ENCODE results near the gene CCDC186. TPM values are rescaled to one million over a fixed set of nuclear protein-coding genes. Genes with fewer than 3 reads are reported as not detected.

The CCDC186 gene
- total and polyA plus RNA-seq, 2 of the 8 experiments (the other 6 are each of a cell fraction or from before 2014, with no cell fraction given) = 3.0 to 30.3 TPM

DNA sequence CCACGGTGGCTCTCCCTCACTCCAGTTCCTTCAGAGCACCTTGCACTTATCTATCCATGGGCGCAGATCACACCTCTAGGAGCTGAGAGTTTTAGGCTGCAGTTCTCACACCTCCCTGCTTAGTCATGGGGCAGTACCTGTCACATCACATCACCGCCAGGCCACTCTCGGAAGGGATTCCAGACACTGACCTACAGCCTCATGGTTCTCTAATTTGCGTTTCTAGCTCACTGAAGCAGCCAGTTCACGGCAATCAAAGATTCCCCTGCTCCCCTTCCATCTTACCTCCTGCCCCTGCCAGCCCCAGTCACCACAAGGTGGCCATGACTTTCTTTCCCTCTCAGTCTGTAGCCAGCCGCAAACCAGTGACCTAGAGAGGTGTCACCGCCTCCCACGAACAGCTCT is 96.2 kb downstream of the CCDC186 start:
- Histone ChIP-seq H4K91ac (replicated peaks; ENCODE audit: insufficient read length, low read length) (no peak overlapping the region), H3K9me3 (ENCODE audit: insufficient read depth in 2 of 2, low read depth in 1 of 2, low read length in 1 of 2) (no peaks in the 10 kb centered on the region), H2AK5ac (ENCODE audit: low read depth, low read length) (no peak overlapping the region), H3K4me2 (ENCODE audit: insufficient read depth in 1 of 2, low read depth in 2 of 2, low read length in 2 of 2) (no peak overlapping the region), H3K4me1 (replicated peaks in 1 of 4; ENCODE audit: control insufficient read depth in 3 of 4, insufficient read depth in 4 of 4, low read length in 3 of 4) (no peaks in the 10 kb centered on the region), H3K23ac (ENCODE audit: insufficient read length) (no peak overlapping the region), H2BK12ac (ENCODE audit: low read depth, low read length) (no peak overlapping the region), H3K9ac (replicated peaks in 1 of 4; ENCODE audit: extremely low read depth in 1 of 4, low read depth in 3 of 4, low read length in 3 of 4) (no peak overlapping the region), H3K36me3 (ENCODE audit: control insufficient read depth in 2 of 4, insufficient read depth in 4 of 4, low read length in 3 of 4) (no peaks in the 10 kb centered on the region), H4K5ac (ENCODE audit: insufficient read length, low read depth, low read length) (no peak overlapping the region), H4K8ac (ENCODE audit: extremely low read depth, insufficient read depth, low read length) (no peak overlapping the region), H3K4ac (replicated peaks; ENCODE audit: insufficient read length, low read depth, low read length) (no peak overlapping the region), H3K56ac (replicated peaks; ENCODE audit: insufficient read length, low read depth, low read length) (no peak overlapping the region), H3K79me2 (ENCODE audit: control insufficient read depth in 1 of 2, insufficient read depth in 2 of 2, low read length in 2 of 2) (no peaks in the 10 kb centered on the region), H3K79me1 (ENCODE audit: low read depth, low read length) (no peaks in the 10 kb centered on the region), H2BK15ac (ENCODE audit: low read length) (no peak overlapping the region), H2BK5ac (ENCODE audit: low read depth, low read length) (no peak overlapping the region), H3K4me3 (ENCODE audit: extremely low read depth in 1 of 4, insufficient read depth in 2 of 4, low read depth in 3 of 4, low read length in 4 of 4) (no peak overlapping the region), H3K27me3 (replicated peaks in 1 of 4; ENCODE audit: control insufficient read depth in 3 of 4, extremely low read depth in 1 of 4, insufficient read depth in 3 of 4, low read length in 3 of 4) (no peaks in the 10 kb centered on the region), H3K27ac (ENCODE audit: low read depth, low read length) (no peak overlapping the region), H3K23me2 (ENCODE audit: low read depth, low read length) (no peaks in the 10 kb centered on the region), H2BK120ac (replicated peaks; ENCODE audit: low read depth, low read length) (no peak overlapping the region), H3K18ac (ENCODE audit: extremely low read depth, low read length) (no peak overlapping the region), H3K14ac (ENCODE audit: insufficient read length) (no peak overlapping the region), H2BK20ac (ENCODE audit: low read length) (no peak overlapping the region), H4K20me1 (replicated peaks in 1 of 2; ENCODE audit: control insufficient read depth in 1 of 2, insufficient read depth in 2 of 2, low read length in 2 of 2) (no peaks in the 10 kb centered on the region), H2AFZ (ENCODE audit: low read length) (peak overlapping the region; percentile 52; the same call in 1 of the 2 replicates)
- ChIA-PET CTCF (ENCODE audit: partially characterized antibody) (interaction anchor here (0.6 to 2.5 kb wide), 13 partner anchors 9 to 149 kb away, joined by 3 to 11 read pairs (median 3); no protein-coding TSS in a partner anchor), POLR2A (ENCODE audit: partially characterized antibody) (no interaction called here)
- 93% methylated on average over 9 of the region's 9 CpGs; no CpG with 5 or more reads in 1 of the 2 experiments for WGBS, 2 experiments (ENCODE audit: extremely low coverage in 1 of 2, insufficient coverage in 1 of 2, insufficient read length in 1 of 2, insufficient replicate concordance in 2 of 2, low coverage in 1 of 2, low lambda C conversion rate in 2 of 2, missing lambda C conversion rate in 1 of 2)
- DNase-seq (ENCODE audit: low read depth in 1 of 2, low spot score in 2 of 2) (peak in 1 of 2 experiments; percentile 46), FAIRE-seq (no peak)
- TF ChIP-seq MAFK (IDR thresholded peaks at IDR 0.05; ENCODE audit: low read depth, low read length) = peak; percentile 53; the same call in 1 of the 2 replicates
- TF ChIP-seq, protein P1, sequence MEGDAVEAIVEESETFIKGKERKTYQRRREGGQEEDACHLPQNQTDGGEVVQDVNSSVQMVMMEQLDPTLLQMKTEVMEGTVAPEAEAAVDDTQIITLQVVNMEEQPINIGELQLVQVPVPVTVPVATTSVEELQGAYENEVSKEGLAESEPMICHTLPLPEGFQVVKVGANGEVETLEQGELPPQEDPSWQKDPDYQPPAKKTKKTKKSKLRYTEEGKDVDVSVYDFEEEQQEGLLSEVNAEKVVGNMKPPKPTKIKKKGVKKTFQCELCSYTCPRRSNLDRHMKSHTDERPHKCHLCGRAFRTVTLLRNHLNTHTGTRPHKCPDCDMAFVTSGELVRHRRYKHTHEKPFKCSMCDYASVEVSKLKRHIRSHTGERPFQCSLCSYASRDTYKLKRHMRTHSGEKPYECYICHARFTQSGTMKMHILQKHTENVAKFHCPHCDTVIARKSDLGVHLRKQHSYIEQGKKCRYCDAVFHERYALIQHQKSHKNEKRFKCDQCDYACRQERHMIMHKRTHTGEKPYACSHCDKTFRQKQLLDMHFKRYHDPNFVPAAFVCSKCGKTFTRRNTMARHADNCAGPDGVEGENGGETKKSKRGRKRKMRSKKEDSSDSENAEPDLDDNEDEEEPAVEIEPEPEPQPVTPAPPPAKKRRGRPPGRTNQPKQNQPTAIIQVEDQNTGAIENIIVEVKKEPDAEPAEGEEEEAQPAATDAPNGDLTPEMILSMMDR (IDR thresholded peaks at IDR 0.05; ENCODE audit: control extremely low read depth in 1 of 3, insufficient read depth in 1 of 3, low read depth in 1 of 3, low read length in 3 of 3) = peak; percentile 22 to 51 (median 23); a peak in 3 of 4 replicates
- TF ChIP-seq GTF2F1 (IDR thresholded peaks at IDR 0.05; ENCODE audit: borderline replicate concordance, low read depth, low read length) = no peak
- TF ChIP-seq RAD21 (IDR thresholded peaks at IDR 0.05 in 1 of 2, conservative IDR thresholded peaks at IDR 0.05 in 1 of 2; ENCODE audit: low read depth in 2 of 2, low read length in 2 of 2) = peak; percentile 15 to 19; a peak in 2 of 4 replicates
- TF ChIP-seq RNF2 (IDR thresholded peaks at IDR 0.05; ENCODE audit: borderline replicate concordance, low read depth, low read length, missing control alignments, poor library complexity, severe bottlenecking) = no peak
- TF ChIP-seq MAX (IDR thresholded peaks at IDR 0.05) = no peak
- no peak for TF ChIP-seq TAF1 (IDR thresholded peaks at IDR 0.05; ENCODE audit: low read depth, low read length)
- no peak for TF ChIP-seq TEAD4 (IDR thresholded peaks at IDR 0.05; ENCODE audit: low read depth, low read length)
- no peak for TF ChIP-seq EZH2 (IDR thresholded peaks at IDR 0.05; ENCODE audit: low read depth, low read length, severe bottlenecking)
- no peak for TF ChIP-seq SP2 (IDR thresholded peaks at IDR 0.05; ENCODE audit: low read length)
- peak; percentile 70 for TF ChIP-seq BACH1 (IDR thresholded peaks at IDR 0.05; ENCODE audit: low read length)
